22Rv1 (cell line): Measurements from ENCODE around the gene HBEGF.

Experiments
- H3K27ac ChIP-seq: fragments of 450-650 bp; 2 replicates; pipeline ENCODE4 v1.5.1; 2017
- ZFX ChIP-seq: fragments of 450-650 bp; IDR thresholded peaks from 2 replicates; pipeline ENCODE4 v1.6.1; 2017; ENCODE audit warnings: antibody characterized with exemption, borderline replicate concordance
- TF ChIP-seq, protein P1 (sequence below): fragments of 450-650 bp; IDR thresholded peaks from 2 replicates; pipeline ENCODE4 v1.5.1; 2017; ENCODE audit warnings: mild to moderate bottlenecking

The HBEGF gene

DNA sequence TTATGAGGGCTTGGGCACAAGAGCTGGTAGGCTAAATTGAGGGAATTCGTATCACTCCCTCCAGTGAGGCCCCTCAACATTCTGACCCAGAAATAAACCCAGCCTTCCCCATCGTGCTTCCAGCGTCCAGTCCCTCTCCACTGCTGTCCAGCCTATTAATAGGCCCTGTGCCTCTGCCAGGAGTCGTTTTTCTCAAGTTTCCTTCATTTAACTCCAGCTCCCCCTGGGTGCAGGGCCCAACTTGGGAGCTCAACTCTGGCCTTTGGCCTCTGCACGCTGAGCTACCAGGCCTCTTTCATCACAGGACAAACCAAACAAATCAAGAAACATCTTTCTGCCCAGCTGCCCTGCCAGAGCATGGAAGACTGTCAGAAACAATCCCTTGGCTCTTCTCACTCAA lies 10.0 kb downstream of the HBEGF start:
- no peak overlapping the region for H3K27ac ChIP-seq
- TF ChIP-seq ZFX = no peak
- TF ChIP-seq, protein P1, sequence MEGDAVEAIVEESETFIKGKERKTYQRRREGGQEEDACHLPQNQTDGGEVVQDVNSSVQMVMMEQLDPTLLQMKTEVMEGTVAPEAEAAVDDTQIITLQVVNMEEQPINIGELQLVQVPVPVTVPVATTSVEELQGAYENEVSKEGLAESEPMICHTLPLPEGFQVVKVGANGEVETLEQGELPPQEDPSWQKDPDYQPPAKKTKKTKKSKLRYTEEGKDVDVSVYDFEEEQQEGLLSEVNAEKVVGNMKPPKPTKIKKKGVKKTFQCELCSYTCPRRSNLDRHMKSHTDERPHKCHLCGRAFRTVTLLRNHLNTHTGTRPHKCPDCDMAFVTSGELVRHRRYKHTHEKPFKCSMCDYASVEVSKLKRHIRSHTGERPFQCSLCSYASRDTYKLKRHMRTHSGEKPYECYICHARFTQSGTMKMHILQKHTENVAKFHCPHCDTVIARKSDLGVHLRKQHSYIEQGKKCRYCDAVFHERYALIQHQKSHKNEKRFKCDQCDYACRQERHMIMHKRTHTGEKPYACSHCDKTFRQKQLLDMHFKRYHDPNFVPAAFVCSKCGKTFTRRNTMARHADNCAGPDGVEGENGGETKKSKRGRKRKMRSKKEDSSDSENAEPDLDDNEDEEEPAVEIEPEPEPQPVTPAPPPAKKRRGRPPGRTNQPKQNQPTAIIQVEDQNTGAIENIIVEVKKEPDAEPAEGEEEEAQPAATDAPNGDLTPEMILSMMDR = no peak

- H3K27ac ChIP-seq = no peak overlapping the region
- TF ChIP-seq ZFX = no peak
- TF ChIP-seq, protein P1 = no peak
These were observed 14.8 kb downstream of the HBEGF start for GRCh38 chr5:140331638-140332037.

- no peak overlapping the region for H3K27ac ChIP-seq
These were observed 16.5 kb downstream of the HBEGF start for GRCh38 chr5:140329739-140330481.

GRCh38 chr5:140328036-140328764 lies 18.2 kb downstream of the HBEGF start:
- TF ChIP-seq, protein P1 = no peak
- TF ChIP-seq ZFX = no peak
- no peak overlapping the region for H3K27ac ChIP-seq

More at GRCh38 chr5:140329739-140330481, 16.5 kb downstream of the HBEGF start:
- TF ChIP-seq, protein P1 = no peak
- TF ChIP-seq ZFX = no peak

- H3K27ac ChIP-seq = no peak overlapping the region
- TF ChIP-seq, protein P1 = no peak
- no peak for TF ChIP-seq ZFX
These were observed 18.8 kb downstream of the HBEGF start for GRCh38 chr5:140327589-140327988.

DNA sequence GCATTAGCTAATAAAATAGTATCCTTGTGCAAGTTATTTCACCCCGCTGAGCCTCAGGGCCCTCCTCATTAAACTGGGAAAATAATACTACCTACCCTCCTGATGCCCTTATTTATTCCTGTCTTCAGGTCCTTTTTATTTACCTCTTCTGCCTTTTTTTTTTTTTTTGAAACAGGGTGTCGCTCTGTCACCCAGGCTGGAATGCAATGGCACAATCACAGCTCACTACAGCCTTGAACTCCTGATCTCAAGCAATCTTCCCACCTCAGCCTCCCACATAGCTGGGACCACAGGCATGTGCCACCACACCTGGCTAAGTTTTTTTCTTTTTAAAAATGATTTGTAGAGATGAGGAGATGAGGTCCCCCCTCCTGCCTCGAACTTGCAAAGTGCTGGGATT lies 20.9 kb downstream of the HBEGF start:
- no peak overlapping the region for H3K27ac ChIP-seq
- TF ChIP-seq, protein P1 = no peak
- no peak for TF ChIP-seq ZFX

GRCh38 chr5:140324617-140325241 lies 21.7 kb downstream of the HBEGF start:
- TF ChIP-seq ZFX = no peak
- H3K27ac ChIP-seq = no peak overlapping the region
